HG03571 (cell line): ENCODE data around the gene IPO5.

ENCODE experiments used
- ATAC-seq: cut with Tn5 transposase; IDR thresholded peaks from one replicate; pipeline ENCODE4 v1.9.1; 2021; ENCODE audit not compliant: unreplicated experiment

The IPO5 gene

DNA sequence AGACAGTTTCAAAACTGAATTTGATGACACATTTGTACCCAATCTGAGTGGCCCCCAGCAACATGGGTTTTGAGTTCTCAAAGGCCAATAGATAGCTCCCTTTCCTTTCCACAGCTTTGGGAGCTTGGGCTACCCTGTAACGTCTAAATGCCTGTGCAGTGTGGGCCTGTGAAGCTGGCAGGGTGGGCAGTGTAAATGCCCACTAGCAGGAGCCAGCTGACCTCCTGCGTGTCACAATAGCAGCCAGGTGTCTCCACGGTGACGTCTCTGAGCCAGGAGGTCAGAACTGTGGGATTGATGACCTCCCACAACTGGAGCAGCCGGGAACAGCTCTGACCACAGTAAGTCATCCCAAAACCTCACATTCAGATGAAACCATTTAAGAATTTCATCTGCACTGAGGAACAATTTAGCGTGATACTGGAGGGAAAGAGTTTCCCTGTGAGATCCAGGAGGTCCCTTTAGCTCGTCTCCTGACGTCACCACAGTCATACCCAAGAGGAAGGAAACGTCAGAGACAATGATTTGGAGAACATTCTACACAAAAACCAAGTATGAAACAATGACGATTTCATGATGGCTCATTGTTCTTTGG, at the start of gene IPO5:
TSS of gene IPO5 (plus strand) at position 300 of the 595 bp plus-strand sequence. CDS start 23,022 bp downstream, outside the sequence.
- ATAC-seq = no peak

DNA sequence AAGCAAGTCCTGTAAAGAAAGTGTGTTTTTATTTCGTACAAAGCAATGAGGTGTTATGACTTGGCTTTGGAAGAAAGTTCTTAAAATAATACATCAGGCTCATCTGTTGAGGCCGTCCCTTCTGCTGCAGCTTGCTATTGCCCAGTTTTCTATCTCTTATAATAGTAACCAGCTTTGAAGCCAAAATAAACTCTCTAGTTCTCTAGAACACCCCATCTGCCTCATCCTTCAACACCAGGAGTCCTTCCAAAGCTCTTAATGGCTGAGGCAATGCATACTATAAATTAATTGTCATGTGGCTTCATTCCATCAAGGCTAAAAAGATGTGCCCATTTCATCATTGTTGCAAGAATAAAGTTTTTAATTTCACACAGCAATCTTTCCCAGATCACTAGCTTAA, 49.4 kb upstream of the IPO5 start:
- no peak for ATAC-seq

DNA sequence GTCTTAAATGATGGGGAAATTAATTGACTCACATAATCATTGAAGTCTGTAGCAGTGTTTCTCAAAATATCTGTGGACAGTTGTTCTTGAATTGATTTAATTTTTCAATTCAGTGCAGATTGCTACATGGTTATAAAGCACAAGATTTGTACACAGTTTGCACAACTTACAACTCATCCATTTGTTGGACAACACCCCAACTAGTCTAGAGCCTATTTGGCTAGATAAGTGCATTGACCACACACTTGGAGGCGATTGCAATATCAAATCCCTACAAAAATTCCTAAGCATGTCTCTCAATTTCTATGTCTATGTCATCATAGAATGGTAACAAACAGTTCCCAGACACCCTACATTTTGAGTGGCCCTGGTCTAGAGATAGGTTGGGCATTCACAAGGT, 48.0 kb upstream of the IPO5 start:
- no peak for ATAC-seq

DNA sequence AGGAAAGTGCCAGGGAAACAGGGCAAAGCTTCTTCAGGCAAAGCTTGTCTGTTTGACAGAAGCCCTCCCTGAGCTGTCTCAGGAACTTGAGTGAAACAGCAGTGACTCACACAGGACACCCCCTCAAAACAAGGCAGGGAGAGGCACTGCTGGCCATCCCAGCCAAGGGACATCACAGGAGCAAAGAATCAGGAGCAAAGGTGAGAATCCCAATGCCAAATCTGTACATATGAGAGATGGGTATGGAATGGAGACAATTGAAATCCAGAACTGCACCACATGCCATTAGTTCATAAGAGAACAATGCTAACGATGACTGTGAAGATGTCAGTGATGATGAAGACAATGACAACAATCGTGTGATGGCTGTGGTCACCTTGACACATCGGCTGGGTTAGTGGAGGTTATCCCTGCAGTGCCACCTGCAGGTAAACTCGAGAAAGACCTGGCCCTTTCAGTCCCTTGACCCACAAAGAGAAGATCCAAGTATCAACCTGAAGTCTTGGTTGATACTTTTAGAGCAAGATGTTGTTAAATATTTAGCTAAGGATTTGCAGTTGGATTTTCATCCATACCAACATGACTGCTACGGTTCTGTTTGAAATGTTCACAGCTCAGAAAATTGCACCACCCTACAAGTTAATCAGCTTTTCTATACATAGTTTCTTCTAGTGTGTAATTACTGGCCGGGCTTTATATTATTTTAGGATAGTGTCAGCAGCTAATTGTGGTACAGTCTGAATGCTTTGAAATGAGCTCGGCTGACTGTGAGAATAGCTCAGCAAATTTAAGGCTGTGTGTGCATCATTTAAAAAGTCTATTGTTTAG, 42.0 kb upstream of the IPO5 start:
- ATAC-seq = no peak

DNA sequence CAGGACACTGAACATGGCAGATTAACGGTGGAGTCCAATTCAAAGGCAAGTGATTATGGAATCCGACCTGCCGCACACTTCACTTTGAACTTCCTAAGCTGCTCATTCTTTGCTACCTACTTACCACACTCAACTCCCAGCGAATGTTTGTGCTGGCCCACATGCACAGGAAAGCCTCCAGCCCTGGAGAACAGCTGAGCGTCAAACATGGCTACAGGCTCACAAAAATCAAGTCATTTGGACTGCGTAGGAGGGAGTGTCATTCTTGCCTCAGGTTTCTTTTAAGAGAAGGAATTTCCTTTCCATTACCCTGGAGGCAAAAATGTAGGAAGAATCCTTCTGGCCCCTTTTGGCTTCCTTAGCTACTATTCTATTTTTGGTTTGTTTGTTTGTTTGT, 41.3 kb upstream of the IPO5 start:
- ATAC-seq = no peak

DNA sequence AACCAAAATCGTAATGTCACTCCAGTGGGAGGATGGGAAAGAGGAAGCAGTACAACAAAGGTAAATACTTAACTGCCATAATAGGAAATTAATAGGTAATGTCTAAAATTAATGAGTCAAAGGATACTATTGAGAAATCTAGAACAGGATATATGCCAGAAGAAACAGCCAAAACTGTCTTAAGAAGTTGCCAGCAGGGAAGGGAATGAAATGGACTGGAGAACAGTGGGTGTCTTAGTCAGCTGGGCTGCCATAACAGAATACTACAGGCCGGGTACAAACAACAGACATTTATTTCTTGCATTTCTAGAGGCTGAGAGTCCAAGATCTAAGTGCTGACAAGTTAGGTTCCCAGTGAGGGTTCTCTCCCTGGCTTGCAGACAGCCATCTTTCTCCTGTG, 40.3 kb upstream of the IPO5 start:
- no peak for ATAC-seq

DNA sequence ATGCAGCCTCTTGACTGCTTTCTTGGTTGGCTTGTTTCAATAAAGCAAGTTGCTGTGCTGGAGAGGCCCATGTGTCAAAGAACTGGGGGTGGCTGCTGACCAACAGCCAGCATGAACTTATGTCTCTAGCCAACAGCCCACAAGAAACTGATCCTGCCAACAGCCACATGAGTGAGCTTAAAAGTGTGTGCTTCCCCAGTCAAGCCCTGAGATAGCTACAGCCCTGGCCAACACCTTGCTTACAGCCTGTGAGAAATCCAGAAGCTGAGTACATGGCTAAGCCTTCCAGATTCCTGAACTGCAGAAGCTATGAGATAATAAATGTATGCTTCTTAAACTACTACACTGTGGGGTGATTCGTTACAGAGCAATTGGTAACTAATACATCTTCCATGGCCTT, 38.9 kb upstream of the IPO5 start:
- no peak for ATAC-seq

DNA sequence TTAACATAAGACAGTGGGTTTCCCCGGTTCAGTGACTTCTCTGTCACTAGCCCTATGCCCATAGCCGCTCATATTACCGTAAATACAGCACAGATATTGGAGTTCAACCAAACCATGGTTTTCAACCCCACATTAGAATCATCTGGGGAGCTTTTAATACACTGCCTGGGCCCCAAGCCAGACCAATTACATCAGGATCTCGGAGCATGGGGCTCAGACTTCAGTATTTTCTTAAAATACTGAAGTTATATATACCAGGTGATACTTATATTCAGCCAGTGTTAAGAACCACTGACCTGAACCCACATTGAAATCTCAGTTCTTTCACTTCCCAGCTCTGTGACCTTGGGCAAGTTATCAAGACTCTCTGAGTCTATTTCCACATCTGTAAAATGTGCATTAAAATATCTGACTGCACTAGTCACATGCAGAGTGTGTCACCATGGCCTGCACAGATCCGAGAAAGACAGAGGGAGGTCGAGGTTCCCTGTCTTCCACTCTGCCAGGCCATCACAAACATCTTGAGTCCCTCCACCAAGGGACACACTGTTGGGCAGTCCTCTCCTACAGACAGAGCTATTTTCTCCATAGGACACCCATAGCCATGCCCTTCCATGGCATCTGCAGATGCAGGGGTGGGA, 32.2 kb upstream of the IPO5 start:
- no peak for ATAC-seq

DNA sequence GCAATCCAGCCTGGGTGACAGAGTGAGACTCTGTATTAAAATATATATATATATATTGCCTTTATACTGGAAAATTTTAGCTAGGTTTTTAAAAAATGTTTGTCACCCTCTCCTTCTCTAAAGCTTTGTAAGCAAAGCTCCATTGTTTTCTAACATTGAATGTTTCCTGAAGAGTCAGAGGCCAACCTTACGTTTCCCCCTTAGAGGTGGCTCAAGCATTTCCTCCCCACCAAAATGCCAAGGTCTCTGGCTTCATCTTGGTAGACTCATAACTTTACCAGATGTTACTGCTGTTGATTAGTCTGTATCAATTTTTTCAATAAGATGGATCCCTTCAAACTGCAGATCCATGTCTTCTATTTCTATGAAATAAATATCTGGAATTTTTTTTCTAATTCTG, 25.2 kb upstream of the IPO5 start:
- ATAC-seq = no peak

DNA sequence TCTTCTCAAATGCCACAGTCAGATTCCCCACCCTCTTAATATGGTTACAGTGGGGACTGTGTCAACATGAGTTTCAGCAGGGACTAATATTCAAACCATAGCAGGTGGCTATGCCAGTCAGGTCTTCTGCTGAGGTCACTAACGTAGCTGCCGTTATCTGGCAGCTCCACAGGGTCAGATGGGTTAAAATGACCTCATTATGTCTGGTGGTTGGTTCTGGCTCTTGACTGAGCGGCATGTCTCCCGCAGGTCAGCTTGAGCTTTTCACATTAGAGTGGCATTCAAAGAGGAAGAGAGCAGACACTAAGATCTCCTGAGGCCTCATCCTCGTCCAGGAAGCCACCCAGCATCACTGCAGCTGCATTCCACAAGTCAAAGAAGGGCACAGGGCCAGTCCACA, 21.4 kb upstream of the IPO5 start:
- no peak for ATAC-seq

DNA sequence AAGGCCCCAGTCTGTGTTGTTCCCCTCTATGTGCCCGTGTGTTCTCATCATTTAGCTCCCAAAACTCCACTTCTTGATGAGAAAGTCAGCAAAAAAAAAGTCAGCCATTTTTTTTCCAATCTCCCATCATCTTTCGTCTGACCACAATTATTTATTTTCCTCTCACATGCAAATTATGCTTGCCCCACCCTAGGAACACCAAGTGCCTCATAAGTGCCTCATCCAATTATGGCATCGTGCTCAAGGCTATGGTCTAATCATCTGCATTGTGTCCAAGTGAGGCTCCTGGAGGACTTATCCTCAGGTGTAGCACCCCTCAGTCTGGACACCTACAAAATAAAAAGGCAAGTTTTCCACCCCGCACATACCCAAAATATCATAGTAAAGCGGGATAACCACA, 20.8 kb upstream of the IPO5 start:
- no peak for ATAC-seq

DNA sequence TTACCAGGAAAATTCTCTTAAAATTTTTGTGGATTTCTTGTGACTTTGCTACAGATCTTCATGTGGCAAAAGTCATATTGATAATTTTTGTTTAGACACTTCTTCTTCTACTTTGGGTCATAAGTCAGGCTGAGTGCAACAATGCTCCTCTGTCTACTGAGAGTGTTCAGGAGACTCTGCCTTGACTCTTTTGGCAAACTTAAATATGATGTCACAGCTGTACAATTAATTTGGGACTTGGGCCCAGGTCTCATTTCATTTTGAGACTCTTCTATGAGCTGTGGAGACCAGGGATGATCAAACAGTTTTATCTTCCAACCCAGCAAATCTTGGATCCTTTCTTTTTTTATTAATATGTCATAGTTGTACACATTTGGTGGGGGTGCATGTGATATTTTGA, 19.7 kb upstream of the IPO5 start:
- ATAC-seq = no peak

DNA sequence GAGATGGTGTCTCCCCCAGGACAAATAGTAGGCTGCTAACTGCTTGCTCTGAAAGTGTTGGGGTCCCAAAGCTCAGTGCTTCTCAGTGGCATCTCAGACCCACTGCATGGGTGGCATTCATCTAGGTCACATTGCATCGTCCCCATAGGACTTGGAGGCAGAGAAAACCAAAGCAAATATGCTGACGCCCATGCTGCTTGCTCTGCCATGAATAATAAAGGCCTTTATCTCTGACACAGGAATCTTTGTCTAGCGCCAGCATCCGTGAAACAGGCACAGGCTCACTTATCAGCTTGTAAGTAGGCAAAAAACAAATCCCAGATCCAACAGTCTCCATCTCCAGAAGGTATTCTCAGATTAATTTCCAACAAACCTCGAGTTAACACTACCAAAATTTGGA, 18.9 kb upstream of the IPO5 start:
- no peak for ATAC-seq

DNA sequence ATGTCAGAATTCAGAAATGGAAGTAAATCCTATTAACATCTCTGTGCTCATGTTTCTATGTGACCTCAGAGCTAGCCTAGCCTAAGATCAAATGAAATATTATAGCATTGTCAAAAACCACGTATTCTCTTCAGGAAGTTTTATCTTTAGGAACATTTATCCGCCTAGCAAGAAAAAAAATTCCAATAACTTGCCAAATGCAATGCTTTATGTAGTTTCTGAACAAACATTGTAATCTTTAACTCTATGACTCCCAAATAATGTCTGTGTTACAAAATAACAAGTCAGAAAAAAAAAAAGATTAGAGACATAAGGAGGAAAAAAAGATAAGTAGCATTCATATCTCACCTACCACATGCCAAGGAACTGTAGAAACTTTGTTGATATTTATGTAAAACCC, 18.4 kb upstream of the IPO5 start:
- ATAC-seq = no peak

DNA sequence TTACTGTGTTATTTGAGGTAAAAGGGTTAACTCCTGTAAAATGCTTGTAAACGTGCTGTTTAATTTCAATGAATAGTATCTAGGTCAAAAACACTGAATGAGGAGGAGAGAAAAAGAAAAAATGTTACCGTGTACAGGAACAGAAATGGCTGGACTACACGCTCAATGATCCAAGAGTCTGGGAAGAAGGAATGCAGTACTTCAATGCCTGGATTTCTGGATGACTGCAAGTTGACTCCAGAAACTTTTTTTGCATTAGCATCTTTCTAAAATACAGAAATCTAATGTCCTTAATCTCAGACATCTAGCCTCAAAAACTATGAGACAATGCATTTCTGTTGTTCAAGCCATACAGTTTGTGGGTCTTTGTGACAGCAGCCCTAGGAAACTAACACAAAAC, 17.4 kb upstream of the IPO5 start:
- no peak for ATAC-seq

DNA sequence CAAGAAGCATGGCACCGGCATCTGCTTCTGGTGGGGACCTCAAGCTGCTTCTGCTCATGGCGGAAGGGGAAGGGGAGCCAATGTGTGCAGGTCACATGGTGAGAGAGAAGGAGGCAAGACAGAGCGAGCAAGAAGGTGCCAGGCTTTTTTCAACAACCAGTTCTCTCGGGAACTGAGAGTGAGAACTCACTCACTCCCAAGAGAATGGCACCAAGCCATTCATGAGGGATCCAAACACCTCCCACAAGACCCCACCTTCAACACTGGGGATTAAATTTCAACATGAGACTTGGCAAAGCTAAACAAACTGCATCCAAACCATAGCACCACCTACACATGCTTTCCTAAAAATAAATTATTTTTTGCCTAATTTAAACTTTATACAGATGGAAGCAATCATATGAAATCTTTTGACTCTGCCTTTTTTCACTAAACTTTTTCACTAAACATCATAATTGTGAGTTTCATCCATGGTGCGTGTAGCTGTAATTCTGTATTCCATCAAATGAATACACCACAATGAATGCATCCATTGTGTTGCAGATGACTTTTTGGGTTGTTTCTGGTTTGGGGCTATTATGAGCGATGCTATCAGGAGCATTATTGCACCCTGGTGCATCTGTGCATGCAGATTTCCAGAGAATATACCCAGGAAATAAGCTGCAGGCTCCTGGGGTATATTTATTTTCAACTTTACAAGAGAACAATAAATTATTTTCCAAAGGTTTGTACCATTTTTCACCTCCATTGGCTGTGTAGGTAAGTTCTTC, 14.6 kb upstream of the IPO5 start:
- ATAC-seq = no peak

DNA sequence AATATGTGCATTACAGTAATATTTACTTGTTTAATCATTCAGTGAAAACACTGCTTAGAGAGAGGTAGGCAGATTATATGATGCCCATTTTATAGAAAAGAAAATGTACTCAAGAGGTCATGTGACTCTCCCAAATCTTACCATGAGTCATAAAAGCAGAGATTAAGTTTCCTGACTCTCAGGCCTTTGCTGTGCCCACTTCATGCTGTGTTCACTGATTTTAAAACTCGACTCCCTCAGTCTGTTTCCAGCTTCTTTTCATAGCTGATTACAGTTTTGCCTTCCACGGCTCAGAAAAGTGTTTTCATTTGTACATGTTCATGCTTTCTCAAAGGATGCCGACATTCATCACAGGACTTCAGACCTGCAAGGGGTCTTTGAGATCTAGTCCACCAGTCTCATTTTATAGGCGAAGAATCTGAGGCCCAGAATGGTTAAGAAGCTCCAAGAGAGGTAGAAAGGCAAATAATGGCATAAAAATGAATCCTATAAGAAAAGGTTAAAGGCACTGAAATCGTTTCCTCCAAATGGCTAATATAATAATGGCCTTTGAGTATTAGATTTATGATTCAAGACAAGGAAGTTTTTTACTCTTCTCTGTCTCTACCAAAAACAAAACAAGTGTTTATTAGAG, 9.0 kb upstream of the IPO5 start:
- ATAC-seq = no peak

DNA sequence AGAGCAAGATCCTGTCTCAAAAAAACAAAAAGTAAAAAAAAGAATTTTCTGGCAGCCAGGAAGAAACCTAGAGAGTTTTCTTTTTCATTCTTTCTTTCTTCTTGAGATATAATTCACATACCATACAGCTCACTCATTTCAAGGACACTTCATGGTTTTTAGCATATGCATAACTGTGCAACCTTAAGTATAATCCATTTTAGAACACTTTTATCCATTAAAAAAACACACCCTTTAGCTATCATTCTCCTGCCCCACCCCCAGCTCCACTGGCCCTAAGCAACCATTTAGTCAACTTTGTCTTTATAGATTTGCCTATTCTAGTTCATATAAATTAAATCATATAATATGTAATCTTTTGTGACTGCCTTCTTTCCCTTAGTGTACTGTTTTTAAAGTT, 8.1 kb upstream of the IPO5 start:
- ATAC-seq = no peak

DNA sequence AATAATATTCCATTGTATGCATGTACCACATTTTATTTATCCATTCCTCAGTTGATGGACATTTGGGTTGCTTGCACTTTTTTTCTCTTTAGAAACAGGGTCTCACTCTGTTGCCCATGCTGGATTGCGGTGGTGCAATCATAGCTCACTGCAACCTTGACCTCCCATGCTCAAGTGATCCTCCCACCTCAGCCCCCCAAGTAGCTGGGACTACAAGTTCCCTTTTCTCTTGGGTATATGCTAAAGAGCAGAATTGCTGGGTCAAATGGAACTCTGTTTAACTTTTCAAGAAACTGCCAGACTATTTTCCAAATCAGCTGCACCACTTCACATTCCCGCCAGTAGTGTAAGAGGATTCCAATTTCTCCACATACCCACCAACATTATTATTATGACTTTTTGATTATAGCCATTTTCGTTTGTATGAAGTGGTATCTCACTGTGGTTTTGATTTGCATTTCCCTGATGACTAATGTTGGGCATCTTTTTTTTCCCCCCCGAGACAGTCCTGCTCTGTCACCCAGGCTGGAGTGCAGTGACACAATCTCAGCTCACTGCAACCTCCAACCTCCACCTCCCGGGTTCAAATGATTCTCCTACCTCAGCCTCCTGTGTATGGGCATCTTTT, 7.6 kb upstream of the IPO5 start:
- ATAC-seq = no peak

DNA sequence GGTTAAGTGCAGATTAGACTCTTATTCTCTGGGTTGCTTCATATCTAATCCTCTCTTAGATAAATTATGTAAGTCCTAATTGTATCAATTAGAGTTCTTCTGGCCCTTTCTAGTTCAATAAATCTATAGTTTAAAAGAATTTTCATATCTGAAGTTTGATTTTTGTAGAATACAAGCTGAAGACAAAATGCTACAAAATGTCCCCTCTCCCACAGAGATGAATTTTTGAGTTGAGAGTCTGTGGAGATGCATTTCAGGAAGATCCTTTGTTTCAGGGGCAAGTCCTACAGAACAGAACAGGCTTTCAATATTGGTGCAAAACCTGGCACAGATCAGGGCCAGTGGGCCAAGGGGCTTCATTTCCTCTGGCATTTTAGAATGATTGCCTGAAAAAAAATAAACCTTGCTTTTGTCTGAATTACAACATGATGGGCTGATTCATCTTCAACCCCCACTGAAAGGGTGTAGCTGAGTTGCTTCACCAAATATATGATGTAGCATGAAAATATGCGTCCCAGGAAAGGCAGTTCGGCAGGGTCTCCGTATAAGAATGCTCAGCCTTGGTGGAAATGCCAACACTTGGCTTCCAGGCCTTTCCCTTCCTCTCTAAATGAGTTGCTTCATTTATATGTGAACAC, 6.4 kb upstream of the IPO5 start:
- ATAC-seq = no peak
